Measurements from ENCODE around the gene GALK1. TPM values are rescaled to one million over a fixed set of nuclear protein-coding genes. Genes with fewer than 3 reads are reported as not detected.

The GALK1 gene
- total RNA-seq, 5 donors from 2014 or later (not counting 1 experiment from before 2014, with no cell fraction given), result 8.4 to 35.7 (median 26.7) TPM

- Histone ChIP-seq H3K27me3 (replicated peaks in 1 of 2; ENCODE audit: control insufficient read depth in 2 of 2, extremely low read depth in 1 of 2, insufficient read depth in 2 of 2, low read length in 1 of 2) (peaks cover 0 to 7% of the 10 kb centered on the region in 2 experiments), H3K4me1 (ENCODE audit: control insufficient read depth in 1 of 2, extremely low read depth in 1 of 2, insufficient read depth in 2 of 2, low read length in 2 of 2) (no peaks in the 10 kb centered on the region), H3K9me3 (no peaks in the 10 kb centered on the region), H3K27ac (ENCODE audit: low read length) (no peak overlapping the region), H3K36me3 (ENCODE audit: control insufficient read depth in 2 of 2, extremely low read depth in 1 of 2, insufficient read depth in 1 of 2, low read length in 1 of 2) (no peaks in the 10 kb centered on the region), H3K4me3 (ENCODE audit: control insufficient read depth in 1 of 2, extremely low read depth in 1 of 2, low read length in 1 of 2) (no peak overlapping the region)
- no peak overlapping the region for H3K4me3 Mint-ChIP-seq
- H3K36me3 Mint-ChIP-seq, result no peaks in the 10 kb centered on the region
- WGBS (ENCODE audit: insufficient coverage), result 94% methylated on average over 9 of the region's 17 CpGs
- ChIA-PET CTCF (no interaction called here), POLR2A (no interaction called here)
- DNase-seq (no peak), ATAC-seq (replicated peaks in 1 of 4) (no peak)
- no peaks in the 10 kb centered on the region for H3K4me1 Mint-ChIP-seq
- H3K27me3 Mint-ChIP-seq, result no peaks in the 10 kb centered on the region
- H3K27ac Mint-ChIP-seq, result no peak overlapping the region
- H3K9me3 Mint-ChIP-seq, result no peaks in the 10 kb centered on the region
Measured at GRCh38 chr17:75740215-75740614, 24.8 kb downstream of the GALK1 start.

GRCh38 chr17:75739801-75740200 is 25.2 kb downstream of the GALK1 start:
- no peak overlapping the region for H3K4me3 Mint-ChIP-seq
- Histone ChIP-seq H3K36me3 (ENCODE audit: control insufficient read depth in 2 of 2, extremely low read depth in 1 of 2, insufficient read depth in 1 of 2, low read length in 1 of 2) (no peaks in the 10 kb centered on the region), H3K27ac (ENCODE audit: low read length) (no peak overlapping the region), H3K4me3 (ENCODE audit: control insufficient read depth in 1 of 2, extremely low read depth in 1 of 2, low read length in 1 of 2) (no peak overlapping the region), H3K4me1 (ENCODE audit: control insufficient read depth in 1 of 2, extremely low read depth in 1 of 2, insufficient read depth in 2 of 2, low read length in 2 of 2) (no peaks in the 10 kb centered on the region), H3K27me3 (replicated peaks in 1 of 2; ENCODE audit: control insufficient read depth in 2 of 2, extremely low read depth in 1 of 2, insufficient read depth in 2 of 2, low read length in 1 of 2) (peaks cover 0 to 7% of the 10 kb centered on the region in 2 experiments), H3K9me3 (no peaks in the 10 kb centered on the region)
- ATAC-seq (replicated peaks in 1 of 4) (no peak), DNase-seq (no peak)
- 89% methylated on average over 14 of the region's 14 CpGs for WGBS (ENCODE audit: insufficient coverage)
- CTCF ChIA-PET, result no interaction called here
- H3K27me3 Mint-ChIP-seq, result no peaks in the 10 kb centered on the region
- H3K4me1 Mint-ChIP-seq, result no peaks in the 10 kb centered on the region
- POLR2A ChIA-PET, result no interaction called here
- H3K9me3 Mint-ChIP-seq, result no peaks in the 10 kb centered on the region
- no peak overlapping the region for H3K27ac Mint-ChIP-seq
- H3K36me3 Mint-ChIP-seq, result no peaks in the 10 kb centered on the region

GRCh38 chr17:75739174-75739573 is 25.8 kb downstream of the GALK1 start:
- H3K4me1 ChIP-seq (ENCODE audit: control insufficient read depth in 1 of 2, extremely low read depth in 1 of 2, insufficient read depth in 2 of 2, low read length in 2 of 2), result no peaks in the 10 kb centered on the region
- H3K4me1 Mint-ChIP-seq, result peaks cover 0 to 5% (median 3%) of the 10 kb centered on the region in 3 donors
- H3K27ac ChIP-seq (ENCODE audit: low read length), result no peak overlapping the region
- H3K4me3 ChIP-seq (ENCODE audit: control insufficient read depth in 1 of 2, extremely low read depth in 1 of 2, low read length in 1 of 2), result no peak overlapping the region
- ChIA-PET CTCF (interaction anchor here in 1 of 2 donors (0.6 kb wide), 1 partner anchor 48 kb away, joined by 4 read pairs; no protein-coding TSS in a partner anchor), POLR2A (no interaction called here)
- H3K9me3 ChIP-seq, result no peaks in the 10 kb centered on the region
- H3K36me3 ChIP-seq (ENCODE audit: control insufficient read depth in 2 of 2, extremely low read depth in 1 of 2, insufficient read depth in 1 of 2, low read length in 1 of 2), result no peaks in the 10 kb centered on the region
- no peaks in the 10 kb centered on the region for H3K36me3 Mint-ChIP-seq
- no peaks in the 10 kb centered on the region for H3K27me3 Mint-ChIP-seq
- ATAC-seq (replicated peaks in 1 of 4) (no peak), DNase-seq (no peak)
- H3K27me3 ChIP-seq (replicated peaks in 1 of 2; ENCODE audit: control insufficient read depth in 2 of 2, extremely low read depth in 1 of 2, insufficient read depth in 2 of 2, low read length in 1 of 2), result peaks cover 0 to 7% of the 10 kb centered on the region in 2 experiments
- H3K9me3 Mint-ChIP-seq, result no peaks in the 10 kb centered on the region
- H3K4me3 Mint-ChIP-seq, result no peak overlapping the region
- no peak overlapping the region for H3K27ac Mint-ChIP-seq
- no CpG with 5 or more reads among the region's 7 CpGs for WGBS (ENCODE audit: insufficient coverage)

- Histone ChIP-seq H3K9me3 (no peaks in the 10 kb centered on the region), H3K4me3 (ENCODE audit: control insufficient read depth in 1 of 2, extremely low read depth in 1 of 2, low read length in 1 of 2) (no peak overlapping the region), H3K36me3 (ENCODE audit: control insufficient read depth in 2 of 2, extremely low read depth in 1 of 2, insufficient read depth in 1 of 2, low read length in 1 of 2) (no peaks in the 10 kb centered on the region), H3K27ac (ENCODE audit: low read length) (no peak overlapping the region), H3K27me3 (replicated peaks in 1 of 2; ENCODE audit: control insufficient read depth in 2 of 2, extremely low read depth in 1 of 2, insufficient read depth in 2 of 2, low read length in 1 of 2) (peaks cover 0 to 7% of the 10 kb centered on the region in 2 experiments), H3K4me1 (ENCODE audit: control insufficient read depth in 1 of 2, extremely low read depth in 1 of 2, insufficient read depth in 2 of 2, low read length in 2 of 2) (no peaks in the 10 kb centered on the region)
- Mint-ChIP-seq H3K9me3 (no peaks in the 10 kb centered on the region), H3K36me3 (no peaks in the 10 kb centered on the region), H3K27ac (no peak overlapping the region), H3K4me1 (peaks cover 0 to 5% (median 3%) of the 10 kb centered on the region in 3 donors), H3K4me3 (no peak overlapping the region), H3K27me3 (no peaks in the 10 kb centered on the region)
- no peak for ATAC-seq (replicated peaks in 1 of 4)
- 74% methylated on average over 9 of the region's 14 CpGs for WGBS (ENCODE audit: insufficient coverage)
- ChIA-PET CTCF (interaction anchor here (0.6 to 0.7 kb wide), 3 partner anchors 49 to 1167 kb away, joined by 4 to 6 read pairs (median 5); no protein-coding TSS in a partner anchor), POLR2A (interaction anchor here in 1 of 2 donors (0.6 kb wide), 2 partner anchors 199 to 272 kb away, joined by 3 to 4 read pairs; no protein-coding TSS in a partner anchor)
- peak in 3 of 35 experiments; percentile 10 to 51 (median 13) for DNase-seq
Measured at GRCh38 chr17:75738218-75738802, 26.7 kb downstream of the GALK1 start.

DNA sequence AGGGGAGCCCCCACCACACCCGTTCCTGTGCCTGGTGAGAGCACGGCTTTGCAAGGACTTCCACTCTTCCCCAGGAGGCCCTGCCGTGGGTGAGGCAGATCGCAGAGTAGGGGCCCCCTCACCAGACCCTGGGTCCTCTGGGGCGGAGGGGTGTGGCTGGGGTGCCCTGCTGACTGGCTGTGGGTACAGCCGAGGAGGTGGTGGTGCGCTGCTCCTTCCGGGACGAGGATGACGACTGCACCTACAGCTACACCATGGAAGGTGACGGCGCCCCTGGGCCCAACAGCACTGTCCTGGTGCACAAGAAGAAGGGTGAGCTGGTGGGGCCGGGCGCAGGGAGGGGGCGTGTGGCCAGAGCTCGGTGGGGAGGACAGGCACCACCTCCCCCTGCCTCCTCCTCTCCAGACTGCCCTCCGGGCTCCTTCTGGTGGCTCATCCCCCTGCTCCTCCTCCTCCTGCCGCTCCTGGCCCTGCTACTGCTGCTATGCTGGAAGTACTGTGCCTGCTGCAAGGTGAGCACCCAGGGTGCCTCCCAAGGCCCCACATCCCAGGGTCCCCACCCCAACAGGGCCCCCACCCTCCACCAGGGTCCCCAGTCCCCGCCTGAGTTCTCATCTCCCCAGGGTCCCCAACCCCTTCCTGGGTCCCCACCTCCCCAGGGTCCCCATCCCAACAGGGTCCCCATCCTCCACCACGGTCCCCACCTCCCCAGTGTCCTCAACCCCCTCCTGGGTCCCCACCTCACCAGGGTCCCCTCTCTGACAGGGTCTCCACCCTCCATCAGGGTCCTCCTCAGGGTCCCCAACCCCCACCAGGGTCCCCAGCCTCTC is 27.6 kb downstream of the GALK1 start:
- H3K27ac ChIP-seq (ENCODE audit: low read length), result no peak overlapping the region
- Mint-ChIP-seq H3K4me3 (no peak overlapping the region), H3K36me3 (no peaks in the 10 kb centered on the region), H3K27ac (no peak overlapping the region), H3K27me3 (no peaks in the 10 kb centered on the region), H3K9me3 (no peaks in the 10 kb centered on the region), H3K4me1 (peaks cover 0 to 5% (median 3%) of the 10 kb centered on the region in 3 donors)
- DNase-seq, result no peak
- H3K27me3 ChIP-seq (replicated peaks in 1 of 2; ENCODE audit: control insufficient read depth in 2 of 2, extremely low read depth in 1 of 2, insufficient read depth in 2 of 2, low read length in 1 of 2), result peaks cover 0 to 7% of the 10 kb centered on the region in 2 experiments
- 88% methylated on average over 8 of the region's 20 CpGs for WGBS (ENCODE audit: insufficient coverage)
- H3K9me3 ChIP-seq, result no peaks in the 10 kb centered on the region
- no peaks in the 10 kb centered on the region for H3K36me3 ChIP-seq (ENCODE audit: control insufficient read depth in 2 of 2, extremely low read depth in 1 of 2, insufficient read depth in 1 of 2, low read length in 1 of 2)
- H3K4me3 ChIP-seq (ENCODE audit: control insufficient read depth in 1 of 2, extremely low read depth in 1 of 2, low read length in 1 of 2), result no peak overlapping the region
- no peak for ATAC-seq (replicated peaks in 1 of 4)
- CTCF ChIA-PET, result no interaction called here
- POLR2A ChIA-PET, result no interaction called here
- no peaks in the 10 kb centered on the region for H3K4me1 ChIP-seq (ENCODE audit: control insufficient read depth in 1 of 2, extremely low read depth in 1 of 2, insufficient read depth in 2 of 2, low read length in 2 of 2)

- CTCF ChIA-PET, result no interaction called here
- Histone ChIP-seq H3K4me1 (ENCODE audit: control insufficient read depth in 1 of 2, extremely low read depth in 1 of 2, insufficient read depth in 2 of 2, low read length in 2 of 2) (no peaks in the 10 kb centered on the region), H3K27ac (ENCODE audit: low read length) (no peak overlapping the region), H3K4me3 (ENCODE audit: control insufficient read depth in 1 of 2, extremely low read depth in 1 of 2, low read length in 1 of 2) (no peak overlapping the region), H3K27me3 (replicated peaks in 1 of 2; ENCODE audit: control insufficient read depth in 2 of 2, extremely low read depth in 1 of 2, insufficient read depth in 2 of 2, low read length in 1 of 2) (peaks cover 0 to 7% of the 10 kb centered on the region in 2 experiments), H3K36me3 (ENCODE audit: control insufficient read depth in 2 of 2, extremely low read depth in 1 of 2, insufficient read depth in 1 of 2, low read length in 1 of 2) (no peaks in the 10 kb centered on the region), H3K9me3 (no peaks in the 10 kb centered on the region)
- H3K4me1 Mint-ChIP-seq, result peaks cover 0 to 5% (median 3%) of the 10 kb centered on the region in 3 donors
- no peaks in the 10 kb centered on the region for H3K27me3 Mint-ChIP-seq
- no peaks in the 10 kb centered on the region for H3K9me3 Mint-ChIP-seq
- POLR2A ChIA-PET, result no interaction called here
- H3K27ac Mint-ChIP-seq, result no peak overlapping the region
- WGBS (ENCODE audit: insufficient coverage), result 87% methylated on average over 26 of the region's 26 CpGs
- ATAC-seq (replicated peaks in 1 of 4), result no peak
- no peak for DNase-seq
- no peak overlapping the region for H3K4me3 Mint-ChIP-seq
- H3K36me3 Mint-ChIP-seq, result no peaks in the 10 kb centered on the region
Measured at GRCh38 chr17:75736173-75736835, 28.7 kb downstream of the GALK1 start.

Measured in T-cell (primary cell).